Mucosa of rectum (tissue), 2 donors: ENCODE measurements around the gene ARHGAP8.

Source experiments
- H3K27ac ChIP-seq, 2 donors: one replicate each; pipeline ENCODE4 v1.7.0; 2013; ENCODE audit warnings: inconsistent platforms in 2 of 2, low read depth in 2 of 2, low read length in 2 of 2
- H3K27me3 ChIP-seq, 2 donors: one replicate each; pipeline ENCODE4 v1.7.0; 2013; ENCODE audit warnings: low read length in 2 of 2; ENCODE audit not compliant: control insufficient read depth in 2 of 2, insufficient read depth in 2 of 2
- H3K36me3 ChIP-seq, 2 donors: one replicate each; pipeline ENCODE4 v1.7.0; 2013; ENCODE audit warnings: low read length in 2 of 2; ENCODE audit not compliant: control insufficient read depth in 2 of 2, insufficient read depth in 2 of 2
- H3K4me1 ChIP-seq, 2 donors: one replicate each; pipeline ENCODE4 v1.7.0; 2013; ENCODE audit warnings: low read length in 2 of 2, mild to moderate bottlenecking in 1 of 2; ENCODE audit not compliant: control insufficient read depth in 2 of 2, insufficient read depth in 2 of 2
- H3K4me3 ChIP-seq, 2 donors: one replicate each; pipeline ENCODE4 v1.7.0; 2013; ENCODE audit warnings: low read length in 2 of 2
- H3K9ac ChIP-seq, 2 donors: one replicate each; pipeline ENCODE4 v1.7.0; 2013; ENCODE audit warnings: low read length in 2 of 2, low read depth in 1 of 2, mild to moderate bottlenecking in 1 of 2
- H3K9me3 ChIP-seq, 2 donors: one replicate each; pipeline ENCODE4 v1.7.0; 2013; ENCODE audit warnings: low read length in 2 of 2; ENCODE audit not compliant: control insufficient read depth in 2 of 2
- donor health status: healthy.
- donor health status: Normal muscosa, but diverticular disease.

Gene ARHGAP8

DNA sequence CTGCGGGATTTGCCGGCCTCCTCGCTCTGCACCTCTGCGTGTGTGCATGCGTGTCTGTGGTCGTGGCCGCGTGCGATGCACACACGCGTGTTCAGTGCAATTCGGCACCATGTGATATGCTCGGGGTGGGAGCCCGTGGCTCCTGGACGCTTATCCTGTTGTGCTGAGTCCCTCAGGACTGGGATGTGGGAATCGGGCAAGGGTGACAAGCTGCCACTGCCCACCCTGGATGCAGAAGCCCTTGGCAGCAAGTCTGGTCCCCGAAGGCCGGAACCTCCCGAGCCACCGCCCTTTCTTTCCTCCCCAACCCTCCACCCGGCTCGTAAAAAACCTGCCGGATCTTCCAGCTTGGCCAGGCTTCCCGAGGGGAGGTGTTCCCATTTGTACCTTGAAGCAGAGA, 129.2 kb downstream of the ARHGAP8 start:
- Histone ChIP-seq H3K4me1 (no peaks in the 10 kb centered on the region), H3K36me3 (no peaks in the 10 kb centered on the region), H3K9me3 (no peaks in the 10 kb centered on the region), H3K4me3 (no peak overlapping the region), H3K27ac (no peak overlapping the region), H3K27me3 (no peaks in the 10 kb centered on the region), H3K9ac (no peak overlapping the region)

DNA sequence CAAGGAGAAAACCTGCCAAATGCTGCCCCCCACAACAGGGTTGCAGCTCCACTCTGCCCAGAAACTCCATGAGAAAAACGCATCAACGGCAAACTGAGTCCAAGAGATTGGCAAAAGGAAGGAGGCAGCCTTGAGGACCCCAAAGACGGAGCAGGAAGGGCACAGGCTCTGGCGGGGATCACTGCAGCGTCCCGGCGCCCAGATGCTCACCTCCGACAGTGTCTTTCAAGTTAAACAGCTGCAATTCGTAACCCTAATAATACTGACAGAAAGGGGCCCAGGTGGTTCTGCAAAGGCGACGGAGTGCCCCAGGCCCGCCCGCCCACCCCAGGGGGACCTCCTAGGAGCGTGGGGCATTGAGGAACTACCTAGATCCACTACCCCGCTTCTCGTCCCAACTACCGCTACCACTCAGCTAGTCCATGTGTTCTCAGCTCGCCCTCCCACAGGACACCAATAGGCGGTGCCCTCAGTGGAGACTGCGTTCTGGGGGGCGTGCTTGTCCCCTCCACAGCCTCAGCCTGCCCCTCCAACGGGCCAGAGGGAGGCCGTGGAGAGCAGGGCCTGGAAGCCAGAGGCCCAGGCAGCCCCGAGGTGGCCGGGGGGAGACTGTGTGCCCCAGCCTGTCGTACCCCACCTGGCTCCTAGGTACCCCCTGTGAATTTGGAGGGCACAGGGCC, 130.0 kb downstream of the ARHGAP8 start:
- Histone ChIP-seq H3K4me3 (no peak overlapping the region), H3K4me1 (no peaks in the 10 kb centered on the region), H3K36me3 (no peaks in the 10 kb centered on the region), H3K27ac (no peak overlapping the region), H3K27me3 (no peaks in the 10 kb centered on the region), H3K9me3 (no peaks in the 10 kb centered on the region), H3K9ac (no peak overlapping the region)

GRCh38 chr22:44883011-44883421, 130.6 kb downstream of the ARHGAP8 start:
- no peaks in the 10 kb centered on the region for H3K9me3 ChIP-seq
- H3K9ac ChIP-seq = no peak overlapping the region
- H3K27me3 ChIP-seq = no peaks in the 10 kb centered on the region
- no peaks in the 10 kb centered on the region for H3K36me3 ChIP-seq
- H3K4me3 ChIP-seq = no peak overlapping the region
- no peaks in the 10 kb centered on the region for H3K4me1 ChIP-seq
- H3K27ac ChIP-seq = no peak overlapping the region

DNA sequence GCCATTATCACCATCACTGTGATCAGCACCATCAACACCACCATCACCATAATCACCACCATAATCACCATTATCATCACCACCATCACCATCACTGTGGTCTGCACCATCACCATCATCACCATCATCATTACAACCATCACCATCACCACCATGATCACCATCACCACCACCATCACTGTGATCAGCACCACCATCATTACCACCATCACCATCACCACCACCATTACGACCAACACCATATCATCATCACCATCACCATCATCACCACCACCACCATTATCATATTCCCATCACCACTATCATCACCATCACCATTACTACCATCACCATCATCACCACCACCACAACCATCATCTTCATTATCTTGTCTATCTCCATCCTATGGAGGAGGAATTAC, 132.2 kb downstream of the ARHGAP8 start:
- Histone ChIP-seq H3K27ac (no peak overlapping the region), H3K27me3 (no peaks in the 10 kb centered on the region), H3K4me3 (no peak overlapping the region), H3K4me1 (no peaks in the 10 kb centered on the region), H3K9ac (no peak overlapping the region), H3K36me3 (no peaks in the 10 kb centered on the region), H3K9me3 (no peaks in the 10 kb centered on the region)

- H3K36me3 ChIP-seq = no peaks in the 10 kb centered on the region
- H3K27ac ChIP-seq = no peak overlapping the region
- H3K4me1 ChIP-seq = no peaks in the 10 kb centered on the region
- H3K27me3 ChIP-seq = no peaks in the 10 kb centered on the region
- H3K9me3 ChIP-seq = no peaks in the 10 kb centered on the region
- H3K9ac ChIP-seq = no peak overlapping the region
- H3K4me3 ChIP-seq = no peak overlapping the region
Measured at GRCh38 chr22:44884968-44885805, 132.8 kb downstream of the ARHGAP8 start.

DNA sequence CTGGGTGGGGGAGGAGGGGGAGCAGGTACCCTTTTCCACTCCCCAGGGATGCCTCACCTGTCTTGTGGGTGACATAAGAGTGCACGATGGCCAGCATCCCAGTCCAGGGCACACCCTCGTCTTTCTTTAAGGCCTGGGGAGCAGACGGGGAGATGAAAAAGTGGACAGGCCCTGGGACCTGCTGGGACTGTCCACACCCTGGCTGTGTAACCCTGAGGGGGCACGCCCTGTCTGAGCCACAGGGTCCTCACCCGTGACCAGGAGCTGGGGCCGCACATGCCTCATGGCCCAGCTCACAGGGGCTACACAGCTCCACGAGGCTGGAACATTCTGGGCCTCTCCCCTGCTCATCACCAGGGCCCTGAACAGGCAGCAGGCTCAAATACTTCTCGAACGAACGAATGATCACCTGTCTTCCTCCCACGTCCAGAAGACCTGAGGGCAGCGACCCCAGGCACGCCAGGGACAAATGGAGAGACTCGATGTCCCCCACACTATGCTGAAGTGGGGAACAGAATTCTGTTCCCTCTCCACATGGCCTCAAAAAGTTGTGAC, 133.5 kb downstream of the ARHGAP8 start:
- no peak overlapping the region for H3K4me3 ChIP-seq
- no peaks in the 10 kb centered on the region for H3K36me3 ChIP-seq
- H3K9me3 ChIP-seq = no peaks in the 10 kb centered on the region
- H3K4me1 ChIP-seq = no peaks in the 10 kb centered on the region
- H3K9ac ChIP-seq = no peak overlapping the region
- no peaks in the 10 kb centered on the region for H3K27me3 ChIP-seq
- H3K27ac ChIP-seq = no peak overlapping the region

GRCh38 chr22:44887941-44888366, 135.6 kb downstream of the ARHGAP8 start:
- Histone ChIP-seq H3K4me1 (no peaks in the 10 kb centered on the region), H3K36me3 (no peaks in the 10 kb centered on the region), H3K4me3 (no peak overlapping the region), H3K9ac (no peak overlapping the region), H3K27ac (no peak overlapping the region), H3K27me3 (no peaks in the 10 kb centered on the region), H3K9me3 (no peaks in the 10 kb centered on the region)

GRCh38 chr22:44888491-44889254, 136.3 kb downstream of the ARHGAP8 start:
- Histone ChIP-seq H3K9ac (no peak overlapping the region), H3K27ac (no peak overlapping the region), H3K4me1 (no peaks in the 10 kb centered on the region), H3K4me3 (no peak overlapping the region), H3K27me3 (no peaks in the 10 kb centered on the region), H3K9me3 (no peaks in the 10 kb centered on the region), H3K36me3 (no peaks in the 10 kb centered on the region)

DNA sequence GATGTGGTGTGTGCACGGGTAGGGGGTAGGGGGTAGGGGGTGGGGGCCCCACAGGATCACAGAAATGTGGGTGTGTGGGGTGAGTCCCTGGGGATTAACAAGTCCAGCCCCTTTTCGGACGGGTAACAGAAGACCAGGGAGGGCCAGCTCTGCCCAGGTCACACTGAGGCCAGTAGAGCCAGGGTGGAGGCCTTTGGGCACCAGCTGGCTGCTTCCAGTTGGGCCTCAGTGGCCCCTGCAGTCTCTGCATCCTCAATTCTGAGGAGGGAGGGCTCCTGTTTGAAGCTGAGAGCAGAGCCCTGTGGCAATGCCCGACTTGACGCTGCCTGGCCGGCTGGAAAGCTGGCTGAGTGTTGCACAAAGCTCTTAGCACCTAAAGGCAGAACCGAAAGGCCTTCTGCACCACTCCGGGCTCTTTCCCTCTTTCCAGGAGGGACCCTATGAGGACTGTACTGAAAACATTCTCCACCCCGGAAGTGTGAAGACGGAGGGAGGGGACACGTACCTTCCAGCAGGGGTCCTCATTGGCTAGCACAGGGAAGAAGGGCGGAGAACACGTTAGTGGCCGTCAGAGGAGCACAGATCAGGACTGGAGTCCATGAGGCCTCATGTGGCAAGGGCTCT, 137.0 kb downstream of the ARHGAP8 start:
- H3K36me3 ChIP-seq = no peaks in the 10 kb centered on the region
- H3K4me1 ChIP-seq = no peaks in the 10 kb centered on the region
- no peak overlapping the region for H3K4me3 ChIP-seq
- no peaks in the 10 kb centered on the region for H3K9me3 ChIP-seq
- no peak overlapping the region for H3K9ac ChIP-seq
- H3K27ac ChIP-seq = no peak overlapping the region
- H3K27me3 ChIP-seq = no peaks in the 10 kb centered on the region
